ENCODE measurements around the gene NETO1.

The NETO1 gene

GRCh38 chr18:72867746-72868584 lies at the start of gene NETO1:
Gene NETO1 (minus strand): TSS chr18:72867987. CDS start chr18:72867291, 696 bp downstream.
- DNase-seq = no peak

GRCh38 chr18:72910045-72910444 lies 42.3 kb upstream of the NETO1 start:
- DNase-seq = no peak

- no peak for DNase-seq
Measured at GRCh38 chr18:72908181-72908580, 40.4 kb upstream of the NETO1 start.

GRCh38 chr18:72903033-72903432 lies 35.2 kb upstream of the NETO1 start:
- DNase-seq = no peak

- no peak for DNase-seq
Measured at GRCh38 chr18:72899338-72899737, 31.6 kb upstream of the NETO1 start.

- DNase-seq = no peak
Measured at GRCh38 chr18:72898870-72899269, 31.1 kb upstream of the NETO1 start.

GRCh38 chr18:72895548-72895947 lies 27.8 kb upstream of the NETO1 start:
- no peak for DNase-seq

- no peak for DNase-seq
Measured at GRCh38 chr18:72878561-72878960, 10.8 kb upstream of the NETO1 start.

GRCh38 chr18:72878143-72878542 lies 10.4 kb upstream of the NETO1 start:
- DNase-seq = no peak

GRCh38 chr18:72871091-72871490 lies 3.3 kb upstream of the NETO1 start:
- DNase-seq = no peak

GRCh38 chr18:72869226-72870185 lies 1.7 kb upstream of the NETO1 start:
- DNase-seq = no peak

- DNase-seq = no peak
Measured at GRCh38 chr18:72868585-72869225, 918 bp upstream of the NETO1 start.

- no peak for DNase-seq
Measured at GRCh38 chr18:72866901-72867745, 664 bp downstream of the NETO1 start.

- no peak for DNase-seq
Measured at GRCh38 chr18:72866442-72866900, 1.3 kb downstream of the NETO1 start.

- no peak for DNase-seq
Measured at GRCh38 chr18:72863754-72864153, 4.0 kb downstream of the NETO1 start.

GRCh38 chr18:72859088-72859487 lies 8.7 kb downstream of the NETO1 start:
- DNase-seq = no peak

- DNase-seq = no peak
Measured at GRCh38 chr18:72849671-72850070, 18.1 kb downstream of the NETO1 start.

- no peak for DNase-seq
Measured at GRCh38 chr18:72848503-72849237, 19.1 kb downstream of the NETO1 start.

- no peak for DNase-seq
Measured at GRCh38 chr18:72847771-72848170, 20.0 kb downstream of the NETO1 start.

- no peak for DNase-seq
Measured at GRCh38 chr18:72846736-72847533, 20.9 kb downstream of the NETO1 start.

- no peak for DNase-seq
Measured at GRCh38 chr18:72843743-72844142, 24.0 kb downstream of the NETO1 start.

Measured in DMS153 (cell line).